Activated CD4-positive, alpha-beta memory T cell treated with anti-CD3 and anti-CD28 coated beads, Interleukin-2, amount 10 ng/mL, durations not matched to agents 7 days and 5 days (primary cell): ENCODE results near the gene SART3. TPM values are rescaled to one million over a fixed set of nuclear protein-coding genes. Genes with fewer than 3 reads are reported as not detected.

Experiments
- CTCF ChIA-PET: fragments of 350-600 bp; sonication (Branson Sonifier 250); formaldehyde crosslinking; loops from one replicate; lab custom pipeline; 2021; ENCODE audit warnings: antibody characterized with exemption, inconsistent platforms; lab: Charles Lee
- POLR2A ChIA-PET: fragments of 350-600 bp; sonication (Branson Sonifier 250); formaldehyde crosslinking; loops from one replicate; lab custom pipeline; 2021; ENCODE audit warnings: antibody characterized with exemption; lab: Charles Lee
- DNase-seq: peaks from one replicate; pipeline ENCODE4 v3.0.0-alpha.2; 2020
- H3K27ac Mint-ChIP-seq: one replicate; pipeline ENCODE4 v1.8.0; 2021; ENCODE audit warnings: mild to moderate bottlenecking, mixed read lengths
- H3K27me3 Mint-ChIP-seq: one replicate; pipeline ENCODE4 v1.8.0; 2021; ENCODE audit warnings: mixed read lengths
- H3K36me3 Mint-ChIP-seq: one replicate; pipeline ENCODE4 v1.8.0; 2021; ENCODE audit warnings: low read depth, mixed read lengths
- H3K4me1 Mint-ChIP-seq: one replicate; pipeline ENCODE4 v1.8.0; 2021; ENCODE audit warnings: mixed read lengths
- H3K4me3 Mint-ChIP-seq: one replicate; pipeline ENCODE4 v1.8.0; 2021; ENCODE audit warnings: mild to moderate bottlenecking, mixed read lengths
- H3K9me3 Mint-ChIP-seq: one replicate; pipeline ENCODE4 v1.8.0; 2021; ENCODE audit warnings: mixed read lengths
- total RNA-seq, 2 experiments: library from RNA; stranded (reverse); gene quantifications; one replicate each; pipeline ENCODE4 v1.2.3, GENCODE V29; 2021

SART3 gene
- total RNA-seq, 2 experiments from 2014 or later, result 68.9 to 70.3 TPM

DNA sequence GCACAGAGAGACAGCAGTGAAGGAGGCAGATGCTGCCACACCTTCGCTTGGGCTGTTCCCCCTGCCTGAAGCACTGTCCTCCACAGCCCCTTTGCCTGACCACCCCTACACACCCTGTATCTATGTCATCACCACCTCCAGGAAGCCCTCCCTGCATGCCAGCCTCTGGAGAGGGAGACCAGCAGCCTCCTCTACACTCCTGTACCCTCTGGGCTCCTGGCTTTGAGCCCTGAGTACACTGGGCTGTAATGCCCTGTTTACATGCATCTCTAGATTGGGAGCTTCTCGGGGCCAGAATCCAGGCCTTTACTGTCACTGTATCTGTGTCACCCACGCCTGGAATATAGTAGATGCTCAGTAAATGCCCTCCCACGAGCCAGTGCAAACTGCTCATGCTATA, 42.8 kb upstream of the SART3 start:
- Mint-ChIP-seq H3K4me1 (no peaks in the 10 kb centered on the region), H3K36me3 (peaks cover 4% of the 10 kb centered on the region), H3K4me3 (no peak overlapping the region), H3K9me3 (peaks cover 3% of the 10 kb centered on the region), H3K27me3 (peaks cover 2% of the 10 kb centered on the region), H3K27ac (no peak overlapping the region)
- ChIA-PET POLR2A (no interaction called here), CTCF (interaction anchor here (2.1 kb wide), 1 partner anchor 15 kb away, joined by 14 read pairs; no protein-coding TSS in a partner anchor)
- no peak for DNase-seq

DNA sequence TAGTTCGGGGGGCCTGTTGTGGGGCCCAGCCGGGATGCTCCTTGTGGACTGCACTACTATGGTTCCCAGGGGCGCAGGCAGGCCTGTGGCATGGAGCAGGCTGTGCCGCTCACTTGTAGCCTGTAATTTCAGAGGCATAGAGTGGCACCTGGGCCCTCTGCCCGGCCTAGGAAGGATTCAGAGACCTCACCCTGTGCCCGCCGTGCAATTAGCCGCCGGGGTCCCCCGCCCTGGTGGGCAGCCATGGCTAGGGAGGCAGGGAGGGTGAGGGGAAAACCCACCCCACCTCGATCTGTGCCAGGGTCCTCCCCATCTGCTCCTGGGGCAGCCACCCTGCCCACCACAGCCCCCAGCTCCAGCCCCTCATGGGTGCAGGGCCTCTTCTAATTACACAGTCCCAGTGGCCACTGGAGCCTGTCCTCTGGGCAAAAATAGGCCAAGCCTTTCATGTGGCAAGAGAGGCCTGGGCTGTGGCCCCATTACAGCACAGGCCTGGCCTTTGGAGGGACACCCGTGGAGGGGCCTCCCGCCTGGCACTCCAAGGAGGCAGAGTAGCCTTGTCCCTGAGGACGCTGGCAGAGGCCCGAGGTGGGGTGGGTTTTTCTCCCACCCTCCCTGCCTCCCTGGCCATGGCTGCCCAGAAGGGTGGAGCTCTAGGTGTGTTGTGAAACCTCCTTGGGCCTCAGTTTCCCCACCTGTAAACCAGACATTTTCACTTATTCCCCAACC, 42.2 kb upstream of the SART3 start:
- H3K27ac Mint-ChIP-seq, result no peak overlapping the region
- DNase-seq, result no peak
- no peaks in the 10 kb centered on the region for H3K4me1 Mint-ChIP-seq
- peaks cover 4% of the 10 kb centered on the region for H3K36me3 Mint-ChIP-seq
- peaks cover 3% of the 10 kb centered on the region for H3K9me3 Mint-ChIP-seq
- peaks cover 2% of the 10 kb centered on the region for H3K27me3 Mint-ChIP-seq
- ChIA-PET POLR2A (no interaction called here), CTCF (no interaction called here)
- H3K4me3 Mint-ChIP-seq, result no peak overlapping the region

DNA sequence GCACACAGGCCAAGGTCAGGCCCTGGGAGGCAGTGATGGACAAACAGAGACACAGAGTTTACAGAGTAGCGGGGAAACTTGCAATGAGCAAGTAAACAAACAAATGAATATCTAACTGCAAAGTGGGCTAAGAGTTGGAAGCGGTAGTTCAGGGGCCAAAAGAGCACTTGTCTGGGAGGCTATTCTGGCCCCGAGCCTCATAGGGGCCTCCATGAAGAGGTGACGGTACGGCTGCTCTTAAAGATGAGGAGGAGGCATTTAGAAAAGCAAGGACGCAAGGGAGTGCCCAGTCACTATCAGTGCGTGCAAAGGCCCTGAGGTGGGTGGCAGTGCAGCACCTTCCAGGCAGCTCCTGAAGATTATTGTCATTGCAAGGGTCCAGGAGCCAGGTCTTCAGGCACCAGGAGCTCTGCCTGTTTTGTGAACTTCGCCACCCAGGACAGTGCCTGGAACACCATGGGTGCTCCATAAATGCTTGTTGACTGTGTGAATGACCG, 41.3 kb upstream of the SART3 start:
- CTCF ChIA-PET, result no interaction called here
- no peaks in the 10 kb centered on the region for H3K4me1 Mint-ChIP-seq

GRCh38 chr12:108600702-108601007, 39.7 kb upstream of the SART3 start:
- DNase-seq, result no peak
- ChIA-PET POLR2A (no interaction called here), CTCF (interaction anchor here (1.5 kb wide), 1 partner anchor 17 kb away, joined by 8 read pairs; no protein-coding TSS in a partner anchor)
- Mint-ChIP-seq H3K4me3 (no peak overlapping the region), H3K27ac (no peak overlapping the region), H3K4me1 (no peaks in the 10 kb centered on the region), H3K36me3 (peaks cover 4% of the 10 kb centered on the region), H3K9me3 (peaks cover 3% of the 10 kb centered on the region), H3K27me3 (peaks cover 2% of the 10 kb centered on the region)

More for the DNA sequence above, 41.3 kb upstream of the SART3 start:
- Mint-ChIP-seq H3K9me3 (peaks cover 3% of the 10 kb centered on the region), H3K36me3 (peaks cover 4% of the 10 kb centered on the region), H3K27me3 (peaks cover 2% of the 10 kb centered on the region), H3K27ac (no peak overlapping the region), H3K4me3 (no peak overlapping the region)
- POLR2A ChIA-PET, result no interaction called here
- DNase-seq, result no peak

DNA sequence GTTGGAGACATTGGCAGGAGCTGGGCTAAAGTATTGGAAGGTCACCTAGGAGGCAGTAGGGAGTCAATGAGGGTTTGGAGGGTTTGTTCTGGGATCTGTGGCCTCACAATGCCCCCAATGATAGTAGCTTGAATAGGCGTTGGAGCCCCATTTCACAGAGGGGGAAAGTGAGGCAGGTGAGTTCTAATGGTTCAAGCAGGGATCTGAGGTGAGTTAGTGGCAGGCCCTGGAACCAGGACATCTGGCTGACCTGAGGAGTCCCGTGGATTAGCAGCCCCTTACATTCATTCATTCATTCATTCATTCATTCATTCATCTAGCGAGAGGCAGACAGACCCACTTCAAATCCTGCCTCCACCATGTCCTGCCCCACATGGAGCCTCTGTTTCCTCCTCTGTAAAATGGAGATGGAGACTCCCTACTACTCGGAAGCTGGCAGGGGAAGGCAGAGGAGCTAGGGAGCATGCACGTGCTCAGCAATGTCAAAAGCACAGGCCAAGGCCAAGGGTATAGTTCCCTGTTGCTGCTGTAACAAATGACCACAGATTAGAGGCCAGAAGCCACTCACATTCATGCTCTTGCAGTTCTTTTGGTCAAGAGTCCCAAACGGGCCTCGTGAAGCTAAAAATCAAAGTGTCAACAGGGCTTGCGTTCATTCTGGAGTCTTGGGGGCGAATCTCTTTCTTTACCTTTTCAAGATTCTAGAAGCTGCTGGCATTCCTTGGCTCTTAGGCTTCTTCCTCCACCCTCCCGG, 39.2 kb upstream of the SART3 start:
- Mint-ChIP-seq H3K27me3 (peaks cover 2% of the 10 kb centered on the region), H3K27ac (no peak overlapping the region), H3K9me3 (no peaks in the 10 kb centered on the region), H3K36me3 (no peaks in the 10 kb centered on the region), H3K4me3 (no peak overlapping the region), H3K4me1 (no peaks in the 10 kb centered on the region)
- ChIA-PET POLR2A (no interaction called here), CTCF (interaction anchor here (1.5 kb wide), 1 partner anchor 18 kb away, joined by 8 read pairs; no protein-coding TSS in a partner anchor)
- no peak for DNase-seq

DNA sequence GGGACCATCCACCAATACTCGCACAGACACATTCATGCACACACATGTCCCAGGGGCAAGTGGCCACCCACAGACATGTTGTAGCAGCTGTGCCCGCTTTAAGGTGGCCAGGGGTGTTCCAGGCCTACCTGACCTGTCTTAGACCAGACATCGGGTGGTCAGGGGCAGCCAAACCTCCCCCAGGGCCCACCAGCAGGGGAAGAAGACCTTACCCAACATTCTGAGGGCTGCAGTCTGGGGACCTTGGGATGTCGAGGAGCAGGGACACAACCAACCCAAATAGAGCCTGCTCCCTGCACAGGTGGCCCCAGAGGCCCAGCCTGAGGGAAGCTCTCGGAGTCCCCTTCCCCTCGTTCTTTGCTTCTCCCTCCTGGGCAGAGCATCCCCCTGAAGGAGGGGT, 38.6 kb upstream of the SART3 start:
- ChIA-PET CTCF (interaction anchor here (1.5 kb wide), 1 partner anchor 18 kb away, joined by 8 read pairs; no protein-coding TSS in a partner anchor), POLR2A (no interaction called here)
- DNase-seq, result no peak
- Mint-ChIP-seq H3K9me3 (no peaks in the 10 kb centered on the region), H3K4me3 (no peak overlapping the region), H3K27me3 (peaks cover 2% of the 10 kb centered on the region), H3K36me3 (no peaks in the 10 kb centered on the region), H3K27ac (no peak overlapping the region), H3K4me1 (no peaks in the 10 kb centered on the region)

- ChIA-PET POLR2A (no interaction called here), CTCF (interaction anchor here (1.5 kb wide), 1 partner anchor 19 kb away, joined by 3 read pairs; no protein-coding TSS in a partner anchor)
Observed at GRCh38 chr12:108598553-108599250, 37.7 kb upstream of the SART3 start.

DNA sequence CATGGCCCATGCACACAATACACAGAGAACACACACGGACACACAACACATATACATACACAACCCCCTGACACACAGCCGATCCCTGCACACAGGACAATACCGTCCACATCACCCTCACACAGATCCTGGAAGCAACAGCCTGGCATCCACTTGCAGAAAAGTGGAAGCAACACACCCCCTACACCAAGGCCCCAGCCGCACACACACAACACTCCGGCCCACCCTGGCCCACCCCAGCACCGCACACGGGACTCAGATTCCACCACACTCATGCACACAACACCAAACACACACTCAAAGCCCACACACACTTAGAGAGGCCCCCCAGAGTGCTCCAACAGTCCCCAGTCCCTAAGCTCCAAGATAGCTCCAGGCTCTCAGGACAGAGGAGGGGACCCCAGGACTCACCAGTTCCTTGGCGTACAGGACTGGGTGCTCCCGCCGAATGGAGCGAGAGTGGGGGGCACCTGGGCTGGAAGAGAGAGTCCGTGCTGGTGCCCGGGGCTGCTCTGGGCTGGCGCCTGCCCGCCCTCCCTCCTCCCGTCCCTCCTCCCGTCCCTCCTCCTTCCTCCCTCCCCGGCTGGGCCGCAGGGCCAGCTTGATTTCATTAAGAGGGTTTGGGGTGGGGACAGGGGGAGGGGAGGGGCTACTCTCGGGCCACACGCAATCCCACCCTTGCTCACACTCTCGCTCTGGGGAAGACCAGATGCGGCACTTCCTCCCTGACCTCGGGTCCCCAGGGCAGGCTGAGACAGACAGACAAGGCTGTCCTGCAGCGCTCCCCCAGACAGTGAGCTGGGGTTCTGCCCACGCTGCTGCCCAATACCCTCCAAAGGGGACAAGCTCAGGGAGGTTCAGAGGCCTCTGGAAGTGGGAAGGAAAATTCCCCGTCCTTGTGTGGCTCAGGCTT, 36.8 kb upstream of the SART3 start, which contains the start of gene TMEM119:
TMEM119 (minus strand) TSS at position 526 of the 913 bp plus-strand sequence. CDS start 5,701 bp downstream, outside the sequence.
- Mint-ChIP-seq H3K27me3 (no peaks in the 10 kb centered on the region), H3K36me3 (no peaks in the 10 kb centered on the region), H3K9me3 (no peaks in the 10 kb centered on the region), H3K4me1 (no peaks in the 10 kb centered on the region), H3K27ac (no peak within 1 kb of the TSS), H3K4me3 (no peak within 1 kb of the TSS)
- no peak for DNase-seq
- CTCF ChIA-PET, result interaction anchor here (1.5 kb wide), 1 partner anchor 20 kb away, joined by 3 read pairs; no protein-coding TSS in a partner anchor
- POLR2A ChIA-PET, result no interaction called here

More at GRCh38 chr12:108598553-108599250, 37.7 kb upstream of the SART3 start:
- no peaks in the 10 kb centered on the region for H3K27me3 Mint-ChIP-seq
- no peaks in the 10 kb centered on the region for H3K9me3 Mint-ChIP-seq
- H3K4me3 Mint-ChIP-seq, result no peak overlapping the region
- no peak for DNase-seq
- no peaks in the 10 kb centered on the region for H3K4me1 Mint-ChIP-seq
- no peak overlapping the region for H3K27ac Mint-ChIP-seq
- H3K36me3 Mint-ChIP-seq, result no peaks in the 10 kb centered on the region

- ChIA-PET CTCF (no interaction called here), POLR2A (interaction anchor here (1.1 kb wide), 1 partner anchor 41 kb away, joined by 3 read pairs; no protein-coding TSS in a partner anchor)
- Mint-ChIP-seq H3K27me3 (no peaks in the 10 kb centered on the region), H3K9me3 (no peaks in the 10 kb centered on the region), H3K4me3 (no peak overlapping the region), H3K4me1 (no peaks in the 10 kb centered on the region), H3K27ac (no peak overlapping the region), H3K36me3 (no peaks in the 10 kb centered on the region)
- DNase-seq, result no peak
Observed at GRCh38 chr12:108596854-108597558, 36.0 kb upstream of the SART3 start.

- Mint-ChIP-seq H3K4me1 (no peaks in the 10 kb centered on the region), H3K27me3 (no peaks in the 10 kb centered on the region), H3K9me3 (no peaks in the 10 kb centered on the region), H3K4me3 (no peak overlapping the region), H3K36me3 (no peaks in the 10 kb centered on the region), H3K27ac (no peak overlapping the region)
- no peak for DNase-seq
- ChIA-PET POLR2A (interaction anchor here (1.1 kb wide), 1 partner anchor 42 kb away, joined by 3 read pairs; no protein-coding TSS in a partner anchor), CTCF (no interaction called here)
Observed at GRCh38 chr12:108595711-108596647, 35.0 kb upstream of the SART3 start.
